GM19463 (cell line): Measurements from ENCODE around the gene MYBPC2.

Experiments
- ATAC-seq: cut with Tn5 transposase; IDR thresholded peaks from one replicate; pipeline ENCODE4 v1.9.1; 2021; ENCODE audit warnings: mild to moderate bottlenecking, moderate library complexity; ENCODE audit not compliant: unreplicated experiment

Gene MYBPC2

DNA sequence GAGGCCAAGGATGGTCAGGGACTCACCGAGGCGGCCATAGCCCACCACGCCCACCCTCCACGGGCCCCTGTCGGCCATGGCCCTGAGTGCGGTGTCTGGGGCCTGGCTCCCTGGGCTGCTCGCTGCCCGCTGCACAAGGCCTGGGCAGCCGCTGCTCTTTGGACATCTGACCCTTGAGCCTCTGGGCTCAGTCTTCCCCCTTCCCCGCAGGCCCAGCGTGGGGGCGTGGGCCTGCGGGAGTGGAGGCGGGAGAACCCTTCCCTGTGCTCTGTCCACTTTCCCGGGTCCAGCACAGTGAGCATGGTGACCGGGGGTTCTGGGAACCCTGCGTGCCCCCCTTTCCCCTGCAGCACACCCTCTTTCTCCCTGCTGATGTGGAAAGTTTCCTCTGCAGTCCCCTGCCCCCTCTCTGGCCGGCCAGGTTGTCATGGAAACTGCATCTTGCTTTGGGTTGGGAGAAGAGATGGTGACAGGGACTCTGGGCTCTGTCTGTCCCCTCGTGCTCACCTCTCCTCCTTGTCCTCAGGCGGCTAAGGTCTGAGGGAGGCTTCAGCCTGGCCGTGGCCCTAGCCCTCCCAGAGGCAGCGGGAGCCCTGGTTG, 81.2 kb downstream of the MYBPC2 start, which contains the start of gene ASPDH:
Gene ASPDH, minus strand, starts transcription at position 168 of the 600 bp plus-strand sequence. Its CDS starts 90 bp downstream, at position 78.
- no peak for ATAC-seq

DNA sequence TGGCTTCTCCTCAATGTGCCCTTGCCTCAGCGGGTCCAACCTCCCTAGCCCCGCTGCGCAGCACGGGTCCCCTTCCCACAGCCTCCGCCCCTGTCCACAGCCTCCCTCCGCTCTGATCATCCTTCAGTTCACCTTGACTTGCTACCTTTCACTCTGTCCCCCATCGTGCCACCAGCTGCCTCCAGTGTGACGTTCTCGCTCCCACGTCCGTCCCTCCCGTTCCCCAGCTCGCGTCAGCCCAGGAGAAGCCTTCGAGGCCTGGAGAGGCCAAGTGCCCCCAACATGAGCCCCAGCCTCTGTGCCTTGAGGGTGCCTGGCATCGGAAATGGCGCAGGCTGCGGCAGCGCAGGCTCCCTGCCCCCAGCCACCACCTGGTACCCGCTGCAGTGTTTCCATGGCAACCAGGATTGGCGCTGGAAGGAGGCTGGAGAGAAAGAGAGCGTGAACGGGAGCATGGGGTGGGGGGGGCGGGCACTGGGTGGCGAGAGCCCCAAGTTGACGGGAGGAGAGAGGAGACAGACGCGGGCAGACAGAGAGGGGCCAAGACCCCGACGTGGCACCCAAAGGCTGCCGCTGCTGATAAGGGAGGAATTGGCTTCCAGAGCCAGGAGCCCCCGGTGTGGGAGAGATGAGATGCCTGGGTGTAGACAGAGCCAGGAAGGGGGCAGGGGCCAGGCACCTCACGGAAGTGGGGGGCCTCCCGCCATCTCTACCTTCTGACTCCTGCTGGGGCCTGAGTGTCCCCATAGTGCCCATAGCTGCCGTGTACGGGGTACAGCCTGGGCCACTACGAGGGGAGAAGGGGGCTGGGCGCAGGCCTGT, 81.9 kb downstream of the MYBPC2 start:
- no peak for ATAC-seq

- no peak for ATAC-seq
Observed at GRCh38 chr19:50515168-50515561, 82.5 kb downstream of the MYBPC2 start.
